ENCODE measurements around the gene CHST11. TPM values are rescaled to one million over a fixed set of nuclear protein-coding genes. Genes with fewer than 3 reads are reported as not detected.

The CHST11 gene
- total RNA-seq, 2 experiments from 2014 or later = 19.1 to 21.9 TPM

- Mint-ChIP-seq H3K36me3 (peaks cover 4% of the 10 kb centered on the region), H3K9me3 (peaks cover 2% of the 10 kb centered on the region), H3K4me1 (peaks cover 57% of the 10 kb centered on the region), H3K27ac (no peak overlapping the region), H3K27me3 (no peaks in the 10 kb centered on the region), H3K4me3 (no peak overlapping the region)
- no peak for DNase-seq
Measured at GRCh38 chr12:104669089-104669721, 212.5 kb downstream of the CHST11 start.

- Mint-ChIP-seq H3K27me3 (no peaks in the 10 kb centered on the region), H3K27ac (peak overlapping the region; percentile 94), H3K9me3 (peaks cover 2% of the 10 kb centered on the region), H3K4me3 (peak overlapping the region; percentile 2), H3K4me1 (peaks cover 57% of the 10 kb centered on the region), H3K36me3 (peaks cover 4% of the 10 kb centered on the region)
- peak; percentile 45 for DNase-seq
Measured at GRCh38 chr12:104669851-104670337, 213.1 kb downstream of the CHST11 start.

GRCh38 chr12:104670439-104671408 lies 214.0 kb downstream of the CHST11 start:
- H3K27ac Mint-ChIP-seq = peak overlapping the region; percentile 94
- H3K4me1 Mint-ChIP-seq = peaks cover 54% of the 10 kb centered on the region
- no peak for DNase-seq

GRCh38 chr12:104671409-104672095 lies 214.8 kb downstream of the CHST11 start:
- peak; percentile 83 for DNase-seq
- peaks cover 4% of the 10 kb centered on the region for H3K36me3 Mint-ChIP-seq
- H3K4me3 Mint-ChIP-seq = peak overlapping the region; percentile 40
- H3K27me3 Mint-ChIP-seq = no peaks in the 10 kb centered on the region
- H3K27ac Mint-ChIP-seq = peak overlapping the region; percentile 94
- H3K4me1 Mint-ChIP-seq = peaks cover 54% of the 10 kb centered on the region
- H3K9me3 Mint-ChIP-seq = peaks cover 2% of the 10 kb centered on the region

More at GRCh38 chr12:104670439-104671408, 214.0 kb downstream of the CHST11 start:
- Mint-ChIP-seq H3K9me3 (peaks cover 2% of the 10 kb centered on the region), H3K27me3 (no peaks in the 10 kb centered on the region), H3K4me3 (peak overlapping the region; percentile 40), H3K36me3 (peaks cover 4% of the 10 kb centered on the region)

- no peaks in the 10 kb centered on the region for H3K27me3 Mint-ChIP-seq
- H3K27ac Mint-ChIP-seq = peak overlapping the region; percentile 94
- peaks cover 2% of the 10 kb centered on the region for H3K9me3 Mint-ChIP-seq
- no peak for DNase-seq
- H3K4me3 Mint-ChIP-seq = no peak overlapping the region
- peaks cover 54% of the 10 kb centered on the region for H3K4me1 Mint-ChIP-seq
- peaks cover 4% of the 10 kb centered on the region for H3K36me3 Mint-ChIP-seq
Measured at GRCh38 chr12:104672096-104672445, 215.3 kb downstream of the CHST11 start.

GRCh38 chr12:104672501-104673265 lies 215.9 kb downstream of the CHST11 start:
- no peaks in the 10 kb centered on the region for H3K27me3 Mint-ChIP-seq
- H3K9me3 Mint-ChIP-seq = peaks cover 2% of the 10 kb centered on the region
- peaks cover 4% of the 10 kb centered on the region for H3K36me3 Mint-ChIP-seq
- no peak for DNase-seq
- peak overlapping the region; percentile 94 for H3K27ac Mint-ChIP-seq
- no peak overlapping the region for H3K4me3 Mint-ChIP-seq
- H3K4me1 Mint-ChIP-seq = peaks cover 54% of the 10 kb centered on the region

- Mint-ChIP-seq H3K4me3 (no peak overlapping the region), H3K4me1 (peaks cover 52% of the 10 kb centered on the region), H3K27ac (no peak overlapping the region), H3K9me3 (peaks cover 2% of the 10 kb centered on the region), H3K27me3 (no peaks in the 10 kb centered on the region), H3K36me3 (peaks cover 4% of the 10 kb centered on the region)
- DNase-seq = no peak
Measured at GRCh38 chr12:104673294-104673693, 216.5 kb downstream of the CHST11 start.

- H3K4me3 Mint-ChIP-seq = no peak overlapping the region
- H3K4me1 Mint-ChIP-seq = peaks cover 48% of the 10 kb centered on the region
- no peaks in the 10 kb centered on the region for H3K27me3 Mint-ChIP-seq
- peaks cover 6% of the 10 kb centered on the region for H3K36me3 Mint-ChIP-seq
- H3K27ac Mint-ChIP-seq = peak overlapping the region; percentile 49
- peaks cover 2% of the 10 kb centered on the region for H3K9me3 Mint-ChIP-seq
- DNase-seq = no peak
Measured at GRCh38 chr12:104673696-104674482, 217.1 kb downstream of the CHST11 start.

- H3K27ac Mint-ChIP-seq = no peak overlapping the region
- H3K27me3 Mint-ChIP-seq = no peaks in the 10 kb centered on the region
- H3K4me1 Mint-ChIP-seq = peaks cover 41% of the 10 kb centered on the region
- no peak for DNase-seq
- H3K4me3 Mint-ChIP-seq = no peak overlapping the region
- H3K9me3 Mint-ChIP-seq = peaks cover 2% of the 10 kb centered on the region
- peaks cover 7% of the 10 kb centered on the region for H3K36me3 Mint-ChIP-seq
Measured at GRCh38 chr12:104676636-104677035, 219.9 kb downstream of the CHST11 start.

- Mint-ChIP-seq H3K9me3 (peaks cover 2% of the 10 kb centered on the region), H3K27ac (no peak overlapping the region), H3K4me3 (no peak overlapping the region), H3K27me3 (no peaks in the 10 kb centered on the region), H3K36me3 (peaks cover 8% of the 10 kb centered on the region), H3K4me1 (peaks cover 39% of the 10 kb centered on the region)
- DNase-seq = no peak
Measured at GRCh38 chr12:104677441-104678089, 220.8 kb downstream of the CHST11 start.

GRCh38 chr12:104680070-104680469 lies 223.3 kb downstream of the CHST11 start:
- H3K36me3 Mint-ChIP-seq = peaks cover 9% of the 10 kb centered on the region
- no peak for DNase-seq
- no peaks in the 10 kb centered on the region for H3K27me3 Mint-ChIP-seq
- H3K27ac Mint-ChIP-seq = peak overlapping the region; percentile 51
- H3K4me1 Mint-ChIP-seq = peaks cover 45% of the 10 kb centered on the region
- H3K9me3 Mint-ChIP-seq = no peaks in the 10 kb centered on the region
- no peak overlapping the region for H3K4me3 Mint-ChIP-seq

- H3K27me3 Mint-ChIP-seq = no peaks in the 10 kb centered on the region
- no peak for DNase-seq
- no peak overlapping the region for H3K4me3 Mint-ChIP-seq
- peaks cover 9% of the 10 kb centered on the region for H3K36me3 Mint-ChIP-seq
- peak overlapping the region; percentile 62 for H3K27ac Mint-ChIP-seq
- H3K4me1 Mint-ChIP-seq = peaks cover 45% of the 10 kb centered on the region
- H3K9me3 Mint-ChIP-seq = no peaks in the 10 kb centered on the region
Measured at GRCh38 chr12:104680491-104680890, 223.7 kb downstream of the CHST11 start.

GRCh38 chr12:104681012-104681690 lies 224.4 kb downstream of the CHST11 start:
- DNase-seq = no peak
- H3K9me3 Mint-ChIP-seq = no peaks in the 10 kb centered on the region
- H3K4me3 Mint-ChIP-seq = no peak overlapping the region
- H3K4me1 Mint-ChIP-seq = peaks cover 50% of the 10 kb centered on the region
- H3K36me3 Mint-ChIP-seq = peaks cover 11% of the 10 kb centered on the region
- H3K27ac Mint-ChIP-seq = peak overlapping the region; percentile 62
- H3K27me3 Mint-ChIP-seq = no peaks in the 10 kb centered on the region

Data from activated naive CD8-positive, alpha-beta T cell treated with anti-CD3 and anti-CD28 coated beads for 36 hours (primary cell).